OCI-LY3 (cell line): ENCODE data around the gene PARD3.

Experiments used
- H2AFZ ChIP-seq: fragments of 200-600, 300-600 bp; shearing (Covaris generic); 2 replicates; pipeline ENCODE4 v1.6.0; 2014; ENCODE audit warnings: antibody characterized with exemption, low read depth, low read length
- H3K27ac ChIP-seq: fragments of 200-600, 300-600 bp; sonication (generic); 2 replicates; pipeline ENCODE4 v1.5.1; 2014; ENCODE audit warnings: mild to moderate bottlenecking, low read length, moderate library complexity, mixed read lengths
- H3K27me3 ChIP-seq: fragments of 200-600, 300-600 bp; sonication (generic); 2 replicates; pipeline ENCODE4 v1.6.1; 2014; ENCODE audit warnings: low read depth, low read length, mixed read lengths
- H3K36me3 ChIP-seq: fragments of 200-600, 300-600 bp; sonication (generic); replicated peaks from 2 replicates; pipeline ENCODE3; 2014; ENCODE audit warnings: low read depth, low read length, mixed read lengths
- H3K4me1 ChIP-seq: fragments of 300-600, 200-600 bp; sonication (generic); 2 replicates; pipeline ENCODE4 v1.6.1; 2014; ENCODE audit warnings: low read length, mixed read lengths
- H3K4me2 ChIP-seq: fragments of 200-600, 300-600 bp; sonication (generic); 2 replicates; pipeline ENCODE4 v1.6.1; 2014; ENCODE audit warnings: low read length, mixed read lengths
- H3K4me3 ChIP-seq: fragments of 300-600, 200-600 bp; sonication (generic); 2 replicates; pipeline ENCODE4 v1.5.1; 2014; ENCODE audit warnings: antibody characterized with exemption, mild to moderate bottlenecking, low read length, moderate library complexity
- H3K79me2 ChIP-seq: fragments of 300-600, 200-600 bp; shearing (Covaris generic); 2 replicates; pipeline ENCODE4 v1.6.1; 2014; ENCODE audit warnings: mild to moderate bottlenecking, low read length, mixed read lengths
- H3K9ac ChIP-seq: fragments of 300-600, 200-600 bp; shearing (Covaris generic); 2 replicates; pipeline ENCODE4 v1.6.0; 2014; ENCODE audit warnings: mild to moderate bottlenecking, low read length, moderate library complexity
- H3K9me3 ChIP-seq: fragments of 200-600, 300-600 bp; shearing (Covaris generic); 2 replicates; pipeline ENCODE4 v1.6.1; 2014; ENCODE audit warnings: low read length, mixed read lengths; ENCODE audit not compliant: insufficient read depth
- H4K20me1 ChIP-seq: fragments of 200-600, 300-600 bp; sonication (generic); 2 replicates; pipeline ENCODE4 v1.6.1; 2016; ENCODE audit warnings: low read length, mixed read lengths; ENCODE audit not compliant: insufficient read depth
- CTCF ChIP-seq: fragments of 200-600, 300-600 bp; sonication (generic); IDR thresholded peaks from 2 replicates; pipeline ENCODE4 v1.5.1; 2014; ENCODE audit warnings: antibody characterized with exemption, low read length, low read depth
- EZH2phosphoT487 ChIP-seq: fragments of 200-600 bp; shearing (Covaris generic); IDR thresholded peaks from 2 replicates; pipeline ENCODE4 v1.6.1; 2018; ENCODE audit warnings: antibody characterized with exemption, mixed run types, low read depth

The PARD3 gene

GRCh38 chr10:34408381-34408780 is 406.7 kb downstream of the PARD3 start:
- Histone ChIP-seq H3K4me2 (no peak overlapping the region), H3K27ac (no peak overlapping the region), H3K36me3 (no peaks in the 10 kb centered on the region), H3K4me3 (no peak overlapping the region), H3K79me2 (no peaks in the 10 kb centered on the region), H4K20me1 (no peaks in the 10 kb centered on the region), H3K4me1 (no peaks in the 10 kb centered on the region), H2AFZ (no peak overlapping the region), H3K9ac (no peak overlapping the region), H3K9me3 (no peaks in the 10 kb centered on the region), H3K27me3 (no peaks in the 10 kb centered on the region)
- TF ChIP-seq CTCF (no peak), EZH2phosphoT487 (no peak)

- Histone ChIP-seq H3K79me2 (no peaks in the 10 kb centered on the region), H3K4me1 (no peaks in the 10 kb centered on the region), H4K20me1 (no peaks in the 10 kb centered on the region), H3K4me3 (no peak overlapping the region), H3K36me3 (no peaks in the 10 kb centered on the region), H3K27ac (no peak overlapping the region), H3K9me3 (no peaks in the 10 kb centered on the region), H3K27me3 (no peaks in the 10 kb centered on the region), H2AFZ (no peak overlapping the region), H3K9ac (no peak overlapping the region), H3K4me2 (no peak overlapping the region)
- no peak for TF ChIP-seq EZH2phosphoT487
- no peak for TF ChIP-seq CTCF
Measured at GRCh38 chr10:34407324-34407805, 407.7 kb downstream of the PARD3 start.

GRCh38 chr10:34406463-34407323 is 408.4 kb downstream of the PARD3 start:
- no peaks in the 10 kb centered on the region for H3K4me1 ChIP-seq
- no peak overlapping the region for H3K4me2 ChIP-seq
- H3K4me3 ChIP-seq, result no peak overlapping the region
- no peak overlapping the region for H2AFZ ChIP-seq
- H3K9ac ChIP-seq, result no peak overlapping the region
- no peaks in the 10 kb centered on the region for H3K79me2 ChIP-seq
- no peaks in the 10 kb centered on the region for H3K27me3 ChIP-seq
- no peaks in the 10 kb centered on the region for H3K9me3 ChIP-seq
- H3K27ac ChIP-seq, result no peak overlapping the region
- no peaks in the 10 kb centered on the region for H4K20me1 ChIP-seq
- H3K36me3 ChIP-seq, result no peaks in the 10 kb centered on the region
- TF ChIP-seq EZH2phosphoT487 (no peak), CTCF (no peak)

GRCh38 chr10:34405611-34406462 is 409.3 kb downstream of the PARD3 start:
- H3K27ac ChIP-seq, result no peak overlapping the region
- no peak overlapping the region for H3K4me2 ChIP-seq
- H3K36me3 ChIP-seq, result no peaks in the 10 kb centered on the region
- no peaks in the 10 kb centered on the region for H3K4me1 ChIP-seq
- H3K9ac ChIP-seq, result no peak overlapping the region
- no peaks in the 10 kb centered on the region for H3K9me3 ChIP-seq
- no peak for TF ChIP-seq EZH2phosphoT487
- TF ChIP-seq CTCF, result no peak
- H3K4me3 ChIP-seq, result no peak overlapping the region
- no peaks in the 10 kb centered on the region for H3K27me3 ChIP-seq
- no peaks in the 10 kb centered on the region for H3K79me2 ChIP-seq
- no peak overlapping the region for H2AFZ ChIP-seq
- no peaks in the 10 kb centered on the region for H4K20me1 ChIP-seq
